H54 (cell line): ENCODE results near the gene CYP27A1.

Source experiments
- DNase-seq: peaks from one replicate; pipeline ENCODE4 v3.0.0; 2011; ENCODE audit warnings: low spot score, mixed read lengths; ENCODE audit not compliant: insufficient read length
- FAIRE-seq: peaks from 3 replicates; lab custom pipeline; 2011; peaks lifted over from hg19 to GRCh38; lab: Jason Lieb, UNC
- POLR2A ChIP-seq: IDR thresholded peaks from 2 replicates; pipeline ENCODE4 v1.6.1; 2011; ENCODE audit warnings: low read depth, mild to moderate bottlenecking, low read length

Gene CYP27A1

DNA sequence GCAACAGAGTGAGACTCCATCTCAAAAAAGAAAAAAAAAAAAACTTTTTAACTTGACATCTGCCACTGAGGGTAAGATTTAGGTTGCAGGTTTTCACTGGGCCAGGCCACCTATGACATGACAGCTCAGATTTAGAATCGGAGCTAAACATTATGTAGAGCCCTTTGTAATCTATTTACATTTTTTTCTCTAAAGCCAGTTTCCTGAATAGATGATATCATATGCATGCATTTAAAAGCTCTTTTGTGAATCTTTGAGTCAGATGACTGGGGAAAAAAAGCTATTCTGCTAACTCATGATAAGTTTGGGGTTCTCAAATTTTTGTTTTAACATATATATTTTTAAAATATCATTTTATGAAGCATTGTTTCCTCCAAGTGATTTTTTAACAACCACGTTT lies 28.3 kb downstream of the CYP27A1 start:
- DNase-seq (no peak), FAIRE-seq (no peak)
- no peak for TF ChIP-seq POLR2A

DNA sequence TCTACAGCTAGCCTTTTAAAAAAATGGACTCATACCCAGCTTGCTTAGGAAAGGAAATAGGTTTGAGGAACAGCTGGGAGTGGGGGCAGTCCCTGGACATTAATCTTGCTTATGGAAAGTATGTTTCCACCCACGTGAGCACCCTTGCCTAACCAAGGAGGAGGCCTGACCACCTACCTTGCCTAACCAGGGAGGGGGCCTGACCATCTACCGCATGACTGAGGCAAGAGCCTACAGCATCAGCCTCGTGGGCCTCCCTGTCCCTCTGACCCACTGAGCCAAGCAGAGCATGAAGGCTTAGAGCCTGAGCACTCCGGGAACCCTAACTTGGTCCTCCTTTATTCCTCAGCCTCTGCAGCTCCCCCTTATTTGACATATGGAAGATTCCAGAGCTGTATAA lies 29.4 kb downstream of the CYP27A1 start:
- DNase-seq, result no peak
- FAIRE-seq, result no peak
- no peak for TF ChIP-seq POLR2A

GRCh38 chr2:218812096-218812815 lies 30.3 kb downstream of the CYP27A1 start:
- FAIRE-seq (no peak), DNase-seq (no peak)
- no peak for TF ChIP-seq POLR2A

DNA sequence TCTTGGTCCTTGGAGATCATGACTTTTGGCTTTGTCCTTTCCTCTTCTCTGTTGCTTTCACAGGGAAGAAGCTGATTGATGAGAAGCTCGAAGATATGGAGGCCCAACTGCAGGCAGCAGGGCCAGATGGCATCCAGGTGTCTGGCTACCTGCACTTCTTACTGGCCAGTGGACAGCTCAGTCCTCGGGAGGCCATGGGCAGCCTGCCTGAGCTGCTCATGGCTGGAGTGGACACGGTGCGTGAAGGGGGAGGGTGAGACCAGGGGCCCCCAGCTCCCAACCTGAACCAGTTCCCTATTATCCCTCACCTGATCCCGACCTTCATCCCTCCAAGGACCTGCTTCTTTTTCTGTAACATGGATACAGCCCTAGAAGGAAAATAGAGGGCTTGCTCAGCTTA lies 30.9 kb downstream of the CYP27A1 start:
- no peak for TF ChIP-seq POLR2A
- FAIRE-seq (no peak), DNase-seq (no peak)

DNA sequence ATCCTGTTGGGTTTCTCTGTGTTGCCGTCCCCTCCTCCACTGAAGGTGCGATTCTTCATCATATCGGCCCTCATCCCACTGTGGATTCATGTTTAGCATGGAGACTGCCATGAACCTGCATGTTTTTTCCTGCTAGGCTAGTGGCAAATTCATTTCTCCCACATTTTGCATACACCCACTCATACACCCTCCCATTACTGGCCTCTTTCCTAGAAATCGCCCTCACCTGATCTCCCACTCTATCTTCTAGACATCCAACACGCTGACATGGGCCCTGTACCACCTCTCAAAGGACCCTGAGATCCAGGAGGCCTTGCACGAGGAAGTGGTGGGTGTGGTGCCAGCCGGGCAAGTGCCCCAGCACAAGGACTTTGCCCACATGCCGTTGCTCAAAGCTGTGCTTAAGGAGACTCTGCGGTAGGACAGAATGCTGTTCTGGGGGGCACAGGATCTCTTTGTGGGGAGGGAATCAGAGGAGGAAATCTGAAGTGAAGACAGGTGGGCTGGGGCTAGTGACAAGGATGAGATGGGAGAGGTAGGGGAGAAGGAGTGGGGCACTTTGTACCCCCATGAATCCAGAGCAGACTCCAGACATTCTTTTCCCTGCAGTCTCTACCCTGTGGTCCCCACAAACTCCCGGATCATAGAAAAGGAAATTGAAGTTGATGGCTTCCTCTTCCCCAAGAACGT lies 32.0 kb downstream of the CYP27A1 start:
- FAIRE-seq (no peak), DNase-seq (no peak)
- no peak for TF ChIP-seq POLR2A

DNA sequence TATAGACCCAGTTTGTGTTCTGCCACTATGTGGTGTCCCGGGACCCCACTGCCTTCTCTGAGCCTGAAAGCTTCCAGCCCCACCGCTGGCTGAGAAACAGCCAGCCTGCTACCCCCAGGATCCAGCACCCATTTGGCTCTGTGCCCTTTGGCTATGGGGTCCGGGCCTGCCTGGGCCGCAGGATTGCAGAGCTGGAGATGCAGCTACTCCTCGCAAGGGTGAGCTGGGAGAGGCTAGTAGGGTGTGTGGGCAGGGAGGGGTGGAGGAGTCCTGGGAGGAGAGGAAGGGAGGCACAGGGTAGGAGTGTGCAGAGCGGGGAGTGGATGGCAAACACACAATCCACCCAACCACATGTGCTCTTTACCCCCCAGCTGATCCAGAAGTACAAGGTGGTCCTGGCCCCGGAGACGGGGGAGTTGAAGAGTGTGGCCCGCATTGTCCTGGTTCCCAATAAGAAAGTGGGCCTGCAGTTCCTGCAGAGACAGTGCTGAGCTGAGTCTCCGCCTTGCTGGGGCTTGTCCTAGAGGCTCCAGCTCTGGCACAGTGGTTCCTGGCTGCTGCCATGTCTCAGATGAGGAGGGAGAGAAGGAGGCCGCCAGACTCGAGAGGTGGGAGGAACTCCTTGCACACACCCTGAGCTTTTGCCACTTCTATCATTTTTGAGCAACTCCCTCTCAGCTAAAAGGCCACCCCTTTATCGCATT lies 32.7 kb downstream of the CYP27A1 start:
- FAIRE-seq (no peak), DNase-seq (no peak)
- no peak for TF ChIP-seq POLR2A

DNA sequence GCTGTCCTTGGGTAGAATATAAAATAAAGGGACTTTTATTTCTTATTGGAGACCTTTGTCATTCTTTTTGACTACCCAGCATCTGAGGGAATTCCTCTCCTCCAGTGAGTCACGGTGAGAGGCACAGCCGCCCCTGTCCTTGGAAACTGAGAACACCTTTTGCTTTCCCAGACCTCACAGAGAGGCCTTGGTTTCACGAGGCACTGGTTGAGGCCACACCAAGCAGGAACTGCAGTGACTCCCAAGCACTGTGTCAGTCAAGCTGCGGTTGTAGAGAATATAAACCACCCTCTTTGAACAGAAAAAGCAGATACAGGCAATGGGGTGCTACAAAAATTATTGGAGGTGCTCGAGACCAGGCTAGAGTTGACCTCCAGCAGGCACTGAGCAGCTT lies 33.3 kb downstream of the CYP27A1 start:
- no peak for FAIRE-seq
- no peak for TF ChIP-seq POLR2A
- no peak for DNase-seq

DNA sequence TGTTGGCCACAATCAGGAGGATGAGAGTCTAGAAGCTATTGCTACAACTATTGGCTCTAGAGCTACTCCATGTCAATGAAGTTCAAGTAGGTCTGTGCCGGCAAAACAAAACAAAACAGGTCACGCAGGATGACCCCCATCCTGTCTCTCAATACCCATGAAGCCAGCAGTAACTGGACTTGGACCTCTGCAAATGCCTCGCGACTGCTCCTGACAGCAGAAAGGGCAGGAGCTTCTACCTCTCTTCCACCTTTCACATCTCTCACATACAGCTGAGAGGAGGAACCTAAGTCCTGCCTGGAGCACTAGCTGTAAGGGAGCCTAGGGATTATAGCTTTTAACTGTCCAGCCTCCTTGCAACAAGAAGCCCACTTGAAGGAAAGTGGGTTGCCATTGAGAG lies 33.7 kb downstream of the CYP27A1 start:
- TF ChIP-seq POLR2A, result no peak
- DNase-seq (no peak), FAIRE-seq (no peak)

DNA sequence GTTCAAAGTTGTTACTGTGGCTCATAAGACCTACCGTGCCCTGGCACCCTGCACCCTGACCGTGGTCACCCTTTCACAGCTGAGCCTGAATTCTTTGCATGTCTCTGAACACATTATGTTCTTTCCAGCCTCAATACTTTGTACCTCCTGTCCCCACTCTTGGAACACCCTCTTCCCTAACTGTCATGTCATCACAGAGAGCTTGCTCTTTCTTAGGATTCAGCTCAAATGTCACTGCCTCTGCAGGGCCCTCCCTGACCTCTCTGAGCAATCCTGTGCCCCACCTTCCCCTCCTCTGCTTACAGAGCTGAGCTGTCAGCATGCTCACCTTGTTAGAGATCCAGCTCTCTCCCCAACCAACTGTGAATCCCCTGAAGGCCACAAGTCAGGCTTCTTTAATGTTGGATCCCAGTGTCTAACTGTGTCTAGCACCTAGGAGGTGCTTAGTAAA lies 34.6 kb downstream of the CYP27A1 start:
- no peak for TF ChIP-seq POLR2A
- no peak for FAIRE-seq
- DNase-seq, result no peak

GRCh38 chr2:218819093-218819492 lies 37.1 kb downstream of the CYP27A1 start:
- FAIRE-seq (no peak), DNase-seq (no peak)
- TF ChIP-seq POLR2A, result no peak

DNA sequence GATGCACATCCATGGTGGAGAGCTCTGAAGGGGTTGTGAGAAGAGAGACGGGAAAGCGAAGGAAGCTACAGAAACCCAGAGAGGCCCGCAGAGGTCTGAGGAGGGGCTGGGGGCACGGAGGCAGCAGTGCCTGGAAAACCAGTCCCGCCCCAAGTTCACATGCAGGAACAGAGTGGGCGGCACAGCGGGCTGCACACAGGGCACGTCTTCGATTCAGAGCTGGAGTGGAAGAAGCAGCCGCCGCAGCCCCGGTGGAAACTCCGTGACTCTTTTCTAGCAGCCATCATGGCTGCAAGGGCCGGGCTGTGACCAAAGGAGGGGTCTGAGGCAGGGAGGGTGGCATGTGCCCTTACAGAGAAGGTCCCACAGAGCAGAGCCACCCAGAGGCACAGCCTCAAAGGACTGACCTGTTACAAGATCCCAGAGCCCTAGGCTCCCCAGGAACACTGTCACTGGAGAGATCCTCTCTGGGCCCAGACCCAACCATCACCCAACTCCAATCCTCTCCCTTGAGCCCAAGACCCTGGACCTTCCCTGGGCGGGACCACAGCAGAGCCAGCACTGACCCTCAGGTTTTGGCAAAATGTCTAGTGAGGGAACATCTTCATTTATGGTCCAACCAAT lies 38.9 kb downstream of the CYP27A1 start:
- FAIRE-seq (no peak), DNase-seq (no peak)
- TF ChIP-seq POLR2A, result no peak

- DNase-seq, result no peak
- no peak for TF ChIP-seq POLR2A
- FAIRE-seq, result no peak
Measured at GRCh38 chr2:218821605-218822211, 39.8 kb downstream of the CYP27A1 start.

DNA sequence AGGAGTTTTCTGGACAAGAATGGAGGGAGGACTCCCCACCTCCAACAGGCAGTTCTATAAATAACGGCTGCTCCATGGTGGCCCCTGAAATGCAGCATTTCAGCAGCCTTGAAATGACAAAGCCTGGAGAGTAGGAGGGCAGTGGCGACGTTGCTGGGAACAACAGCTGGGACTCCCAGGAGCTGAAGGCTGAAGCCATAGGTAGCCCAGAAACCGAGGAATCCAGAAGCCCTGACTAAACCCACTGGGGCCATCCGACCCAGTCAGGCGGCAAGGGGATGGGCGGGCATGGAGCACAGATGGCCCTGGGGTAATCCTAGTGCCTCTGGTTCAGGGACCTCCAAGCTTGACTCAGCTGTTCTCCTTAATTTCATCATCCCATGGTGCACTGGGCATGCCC lies 40.7 kb downstream of the CYP27A1 start:
- DNase-seq, result no peak
- no peak for FAIRE-seq
- no peak for TF ChIP-seq POLR2A

- no peak for DNase-seq
- FAIRE-seq, result no peak
- no peak for TF ChIP-seq POLR2A
Measured at GRCh38 chr2:218823196-218823855, 41.4 kb downstream of the CYP27A1 start.
